WTC11 (cell line): ENCODE data around the gene SLC47A2. TPM values are rescaled to one million over a fixed set of nuclear protein-coding genes. Genes with fewer than 3 reads are reported as not detected.

Source experiments
- ATF1 ChIP-seq: sonication (generic); formaldehyde crosslinking; IDR thresholded peaks from 2 replicates; pipeline ENCODE4 v1.8.1; 2023; ENCODE audit warnings: mild to moderate bottlenecking, moderate library complexity, missing genetic modification reagents
- ATF6 ChIP-seq: sonication (generic); formaldehyde crosslinking; IDR thresholded peaks from 2 replicates; pipeline ENCODE4 v1.8.1; 2023; ENCODE audit warnings: mild to moderate bottlenecking, missing genetic modification reagents
- CTCF ChIP-seq: fragments of 200-600 bp; IDR thresholded peaks from 2 replicates; pipeline ENCODE4 v1.8.0; 2022; ENCODE audit warnings: antibody characterized with exemption
- E2F4 ChIP-seq: sonication (generic); formaldehyde crosslinking; IDR thresholded peaks from 2 replicates; pipeline ENCODE4 v1.8.1; 2022; ENCODE audit warnings: low read depth, mild to moderate bottlenecking, moderate library complexity, missing genetic modification reagents, borderline replicate concordance
- ERG ChIP-seq: fragments of 250-450 bp; sonication (Bioruptor Pico); IDR thresholded peaks from 2 replicates; pipeline ENCODE4 v1.8.0; 2021; ENCODE audit warnings: mild to moderate bottlenecking
- FOXP4 ChIP-seq: sonication (generic); formaldehyde crosslinking; IDR thresholded peaks from 2 replicates; pipeline ENCODE4 v1.8.0; 2022; ENCODE audit warnings: mild to moderate bottlenecking, missing genetic modification reagents
- GABPB1 ChIP-seq: sonication (generic); formaldehyde crosslinking; IDR thresholded peaks from 2 replicates; pipeline ENCODE4 v1.8.1; 2023; ENCODE audit warnings: mild to moderate bottlenecking, missing genetic modification reagents
- NFATC4 ChIP-seq: fragments of 250-450 bp; sonication (Bioruptor Pico); IDR thresholded peaks from 2 replicates; pipeline ENCODE4 v1.9.0; 2021; ENCODE audit warnings: mild to moderate bottlenecking
- NFYB ChIP-seq: sonication (generic); formaldehyde crosslinking; conservative IDR thresholded peaks from 2 replicates; pipeline ENCODE4 v1.8.0; 2022; ENCODE audit warnings: low read depth, missing genetic modification reagents
- NR1H2 ChIP-seq: sonication (generic); formaldehyde crosslinking; IDR thresholded peaks from 2 replicates; pipeline ENCODE4 v1.9.0; 2021; ENCODE audit warnings: mild to moderate bottlenecking, moderate library complexity, missing genetic modification reagents
- SMAD3 ChIP-seq: sonication (generic); formaldehyde crosslinking; IDR thresholded peaks from 2 replicates; pipeline ENCODE4 v1.8.0; 2022; ENCODE audit warnings: missing genetic modification reagents, mild to moderate bottlenecking, borderline replicate concordance
- TCF7 ChIP-seq: sonication (generic); formaldehyde crosslinking; IDR thresholded peaks from 2 replicates; pipeline ENCODE4 v1.8.0; 2022; ENCODE audit warnings: mild to moderate bottlenecking, low read depth, missing genetic modification reagents, moderate library complexity
- TEAD4 ChIP-seq: sonication (generic); formaldehyde crosslinking; IDR thresholded peaks from 2 replicates; pipeline ENCODE4 v1.8.0; 2022; ENCODE audit warnings: mild to moderate bottlenecking, missing genetic modification reagents
- ZBTB21 ChIP-seq: sonication (generic); formaldehyde crosslinking; IDR thresholded peaks from 2 replicates; pipeline ENCODE4 v1.8.1; 2023; ENCODE audit warnings: mild to moderate bottlenecking, missing genetic modification reagents, borderline replicate concordance
- ZBTB43 ChIP-seq: sonication (generic); formaldehyde crosslinking; IDR thresholded peaks from 2 replicates; pipeline ENCODE4 v1.8.1; 2023; ENCODE audit warnings: mild to moderate bottlenecking, missing genetic modification reagents
- ZNF396 ChIP-seq: fragments of 250-450 bp; sonication (Bioruptor Pico); IDR thresholded peaks from 2 replicates; pipeline ENCODE4 v1.8.0; 2021; ENCODE audit warnings: mild to moderate bottlenecking, moderate library complexity, borderline replicate concordance
- ZNF425 ChIP-seq: fragments of 250-450 bp; sonication (Bioruptor Pico); conservative IDR thresholded peaks from 2 replicates; pipeline ENCODE4 v1.9.0; 2021; ENCODE audit warnings: mild to moderate bottlenecking
- ZNF512 ChIP-seq: sonication (generic); formaldehyde crosslinking; IDR thresholded peaks from 2 replicates; pipeline ENCODE4 v1.8.1; 2022; ENCODE audit warnings: missing genetic modification reagents, borderline replicate concordance
- ZNF532 ChIP-seq: fragments of 250-450 bp; sonication (Bioruptor Pico); IDR thresholded peaks from 2 replicates; pipeline ENCODE4 v1.9.0; 2021; ENCODE audit warnings: mild to moderate bottlenecking, borderline replicate concordance
- total RNA-seq: library from RNA; stranded (reverse); gene quantifications from 3 replicates; pipeline ENCODE4 v1.2.3, GENCODE V29; 2021

SLC47A2 gene
- total RNA-seq, 1 experiment from 2014 or later: not detected

- TF ChIP-seq ZBTB21 (CRISPR knock-in tag): no peak
- peak; percentile 77 for TF ChIP-seq NFYB (CRISPR knock-in tag)
- no peak for TF ChIP-seq E2F4 (CRISPR knock-in tag)
- TF ChIP-seq CTCF: no peak
- TF ChIP-seq TCF7 (CRISPR knock-in tag): no peak
- peak; percentile 86 for TF ChIP-seq GABPB1 (CRISPR knock-in tag)
- TF ChIP-seq FOXP4 (CRISPR knock-in tag): peak; percentile 55; the same call in 1 of the 2 replicates
- no peak for TF ChIP-seq ERG (CRISPR knock-in tag)
- no peak for TF ChIP-seq ZNF425 (CRISPR knock-in tag)
- no peak for TF ChIP-seq TEAD4 (CRISPR knock-in tag)
- peak; percentile 83; the same call in 1 of the 2 replicates for TF ChIP-seq ATF6
- TF ChIP-seq ZNF532 (CRISPR knock-in tag): no peak
- TF ChIP-seq SMAD3 (CRISPR knock-in tag): no peak
- no peak for TF ChIP-seq NFATC4 (CRISPR knock-in tag)
- peak; percentile 84 for TF ChIP-seq ZBTB43
- TF ChIP-seq ATF1 (CRISPR knock-in tag): no peak
- no peak for TF ChIP-seq ZNF512 (CRISPR knock-in tag)
- TF ChIP-seq ZNF396 (CRISPR knock-in tag): no peak
- TF ChIP-seq NR1H2 (CRISPR knock-in tag): no peak
Measured at GRCh38 chr17:19648475-19649273, 67.7 kb downstream of the SLC47A2 start, which contains the start of gene ALDH3A2 (continued).
